Muscle layer of colon (tissue), 2 donors: Measurements from ENCODE around the gene FAF1.

Experiments
- H3K27ac ChIP-seq: one replicate; pipeline ENCODE4 v1.7.0; 2013; ENCODE audit warnings: low read depth, mild to moderate bottlenecking, low read length, moderate library complexity
- H3K27me3 ChIP-seq, 2 donors: one replicate each; pipeline ENCODE4 v1.7.0; 2013; ENCODE audit warnings: low read length in 2 of 2, mild to moderate bottlenecking in 2 of 2; ENCODE audit not compliant: insufficient read depth in 2 of 2, control insufficient read depth in 1 of 2
- H3K36me3 ChIP-seq: one replicate; pipeline ENCODE4 v1.7.0; 2013; ENCODE audit warnings: mild to moderate bottlenecking, low read length; ENCODE audit not compliant: insufficient read depth
- H3K4me1 ChIP-seq: one replicate; pipeline ENCODE4 v1.7.0; 2013; ENCODE audit warnings: mild to moderate bottlenecking, low read length; ENCODE audit not compliant: insufficient read depth
- H3K4me3 ChIP-seq, 2 donors: one replicate each; pipeline ENCODE4 v1.7.0; 2013; ENCODE audit warnings: low read length in 2 of 2, low read depth in 1 of 2, mild to moderate bottlenecking in 1 of 2, moderate library complexity in 1 of 2
- H3K9ac ChIP-seq: one replicate; pipeline ENCODE4 v1.7.0; 2013; ENCODE audit warnings: low read length
- H3K9me3 ChIP-seq: one replicate; pipeline ENCODE4 v1.7.0; 2013; ENCODE audit warnings: mild to moderate bottlenecking, low read length
- donor health status: abdominal sarcoma.
- donor health status: Adenocarcinoma of cecum.

FAF1 gene

DNA sequence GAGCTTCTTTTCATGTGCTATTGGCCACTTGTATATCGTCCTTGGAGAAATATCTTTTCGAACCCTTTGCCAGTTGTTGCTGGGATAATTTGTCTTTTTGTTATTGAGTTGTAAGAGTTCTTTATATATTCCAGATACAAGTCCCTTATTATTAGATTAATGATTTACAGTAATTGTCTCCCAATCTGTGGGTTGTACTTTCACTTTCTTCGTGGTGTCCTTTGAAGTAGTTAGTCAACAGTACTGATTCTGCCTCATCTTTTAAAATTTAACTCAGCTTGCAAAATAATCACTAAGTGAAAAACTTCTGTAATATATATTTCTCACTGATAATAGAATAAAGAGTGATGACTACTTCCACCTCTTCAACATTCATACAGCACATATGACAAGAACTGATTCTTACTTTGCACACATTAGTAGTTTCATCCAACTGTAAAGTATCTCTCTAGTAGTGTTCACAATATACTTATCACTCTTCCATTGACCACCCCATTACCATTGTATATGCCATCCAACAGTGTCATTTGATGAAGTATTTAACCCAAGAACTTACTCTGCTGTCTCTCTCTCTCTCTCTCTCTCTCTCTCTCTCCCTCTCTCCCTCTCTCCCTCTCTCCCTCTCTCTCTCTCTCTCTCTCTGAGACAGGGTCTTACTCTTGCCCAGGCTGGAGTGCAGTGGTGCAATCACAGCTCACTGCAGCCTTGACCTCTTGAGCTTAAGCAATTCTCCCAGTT is 432.6 kb downstream of the FAF1 start:
- no peaks in the 10 kb centered on the region for H3K9me3 ChIP-seq
- peaks cover 4% of the 10 kb centered on the region for H3K36me3 ChIP-seq
- H3K27ac ChIP-seq, result no peak overlapping the region
- no peak overlapping the region for H3K9ac ChIP-seq
- H3K27me3 ChIP-seq, result no peaks in the 10 kb centered on the region
- H3K4me3 ChIP-seq, result no peak overlapping the region
- no peaks in the 10 kb centered on the region for H3K4me1 ChIP-seq

DNA sequence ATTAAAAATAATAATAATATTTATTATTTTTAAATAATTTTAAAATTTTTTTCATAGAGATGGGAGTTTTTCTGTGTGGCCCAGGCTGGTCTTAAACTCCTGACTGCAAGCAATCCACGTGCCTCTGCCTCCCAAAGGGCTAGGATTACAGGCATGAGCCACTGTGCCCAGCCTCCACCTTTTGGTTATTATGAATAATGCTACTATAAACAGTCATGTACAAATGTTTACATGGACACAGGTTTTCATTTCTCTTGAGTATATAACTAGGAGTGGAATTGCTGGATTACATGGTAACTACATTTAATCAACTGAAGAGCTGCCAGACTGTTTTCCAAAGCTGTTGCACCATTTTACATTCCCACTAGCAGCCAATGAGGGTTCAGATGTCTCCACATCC is 433.6 kb downstream of the FAF1 start:
- Histone ChIP-seq H3K27me3 (no peaks in the 10 kb centered on the region), H3K4me1 (no peaks in the 10 kb centered on the region), H3K4me3 (no peak overlapping the region), H3K9ac (no peak overlapping the region), H3K9me3 (no peaks in the 10 kb centered on the region), H3K27ac (no peak overlapping the region), H3K36me3 (peaks cover 9% of the 10 kb centered on the region)

DNA sequence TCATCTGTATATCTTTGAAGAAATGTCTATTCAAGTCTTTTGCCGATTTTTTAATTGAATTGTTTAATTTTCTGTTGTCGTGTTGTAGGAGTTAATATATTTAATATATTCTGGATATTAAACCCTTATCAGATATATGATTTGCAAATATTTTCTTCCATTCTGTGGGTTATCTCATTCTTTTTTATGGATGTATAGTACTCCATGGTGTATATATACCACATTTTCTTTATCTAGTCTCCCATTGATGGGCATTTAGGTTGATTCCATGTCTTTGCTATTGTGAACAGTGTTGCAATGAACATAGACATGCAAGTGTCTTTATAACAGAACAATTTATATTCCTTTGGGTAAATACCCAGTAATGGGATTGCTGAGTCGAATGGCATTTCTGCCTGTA is 436.5 kb downstream of the FAF1 start:
- Histone ChIP-seq H3K4me3 (no peak overlapping the region), H3K27me3 (no peaks in the 10 kb centered on the region), H3K27ac (no peak overlapping the region), H3K36me3 (peaks cover 5% of the 10 kb centered on the region), H3K9me3 (no peaks in the 10 kb centered on the region), H3K9ac (no peak overlapping the region), H3K4me1 (no peaks in the 10 kb centered on the region)

DNA sequence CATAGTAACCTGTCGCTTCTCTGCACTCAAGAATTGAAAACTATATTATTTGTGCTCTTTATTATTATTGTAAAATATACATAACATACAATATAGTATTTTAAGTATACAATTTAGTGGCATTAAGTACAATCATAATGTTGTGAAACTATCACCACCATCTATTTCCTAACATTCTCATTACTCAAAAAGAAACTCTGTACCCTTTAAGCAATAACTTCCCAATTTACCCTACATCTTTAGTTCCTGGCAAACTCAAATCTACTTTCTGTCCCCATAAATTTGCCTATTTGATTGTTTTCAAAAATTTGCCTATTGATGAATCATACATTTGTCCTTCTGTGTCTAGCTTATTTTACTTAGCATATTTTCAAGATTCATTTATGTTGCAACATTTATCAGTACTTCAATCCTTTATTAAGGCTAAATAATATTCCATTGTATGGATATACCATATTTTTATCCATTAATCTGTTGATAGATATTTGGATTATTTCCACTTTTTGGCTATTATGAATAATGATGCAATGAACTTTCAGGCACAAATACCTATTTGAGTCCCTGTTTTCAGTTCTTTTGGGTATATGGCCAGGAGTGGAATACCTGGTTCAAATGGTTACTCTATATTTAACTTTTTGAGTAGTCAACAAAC is 437.2 kb downstream of the FAF1 start:
- Histone ChIP-seq H3K9ac (no peak overlapping the region), H3K9me3 (no peaks in the 10 kb centered on the region), H3K4me1 (no peaks in the 10 kb centered on the region), H3K27ac (no peak overlapping the region), H3K36me3 (peaks cover 5% of the 10 kb centered on the region), H3K27me3 (no peaks in the 10 kb centered on the region), H3K4me3 (no peak overlapping the region)

DNA sequence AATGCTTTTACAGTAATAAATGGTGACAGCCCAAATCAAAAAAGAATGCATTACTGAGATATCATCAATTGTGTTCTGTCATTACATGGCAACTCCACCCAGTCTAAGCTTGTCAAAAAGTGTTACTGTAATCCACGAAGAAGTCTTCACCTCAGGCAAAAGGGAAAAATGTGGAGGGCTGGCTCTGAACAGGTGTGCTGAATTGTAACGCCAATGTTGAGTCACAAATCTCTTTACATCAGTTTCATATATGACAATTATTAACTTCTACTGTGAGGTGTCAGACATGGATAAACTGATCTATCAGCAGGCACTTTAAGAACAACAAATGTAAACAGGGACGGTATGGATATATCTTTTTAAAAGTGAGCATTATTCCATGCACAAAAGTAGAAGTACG is 438.4 kb downstream of the FAF1 start:
- Histone ChIP-seq H3K27me3 (no peaks in the 10 kb centered on the region), H3K36me3 (peaks cover 5% of the 10 kb centered on the region), H3K4me1 (no peaks in the 10 kb centered on the region), H3K9me3 (no peaks in the 10 kb centered on the region), H3K9ac (no peak overlapping the region), H3K27ac (no peak overlapping the region), H3K4me3 (no peak overlapping the region)

DNA sequence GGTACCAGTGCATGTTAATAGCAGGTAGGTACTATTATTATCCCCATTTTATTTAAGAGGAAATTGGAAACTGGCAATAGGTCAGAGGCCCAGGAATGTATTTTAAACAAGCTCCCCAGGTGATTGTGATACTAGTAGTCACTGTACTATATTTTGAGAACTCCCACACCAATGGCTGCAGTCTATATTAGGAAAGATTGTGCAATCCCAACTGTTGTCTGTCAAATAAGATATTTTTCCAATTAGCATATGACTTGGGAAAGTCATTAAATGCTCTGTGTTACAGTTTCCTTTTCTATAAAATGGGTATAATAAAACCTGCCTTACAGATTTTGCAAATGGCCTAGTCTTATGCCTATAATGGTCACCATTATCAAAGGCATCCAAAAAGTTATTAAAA is 442.6 kb downstream of the FAF1 start:
- H3K9me3 ChIP-seq, result peaks cover 4% of the 10 kb centered on the region
- H3K27ac ChIP-seq, result no peak overlapping the region
- no peak overlapping the region for H3K4me3 ChIP-seq
- H3K36me3 ChIP-seq, result peaks cover 5% of the 10 kb centered on the region
- H3K27me3 ChIP-seq, result no peaks in the 10 kb centered on the region
- no peak overlapping the region for H3K9ac ChIP-seq
- H3K4me1 ChIP-seq, result no peaks in the 10 kb centered on the region

DNA sequence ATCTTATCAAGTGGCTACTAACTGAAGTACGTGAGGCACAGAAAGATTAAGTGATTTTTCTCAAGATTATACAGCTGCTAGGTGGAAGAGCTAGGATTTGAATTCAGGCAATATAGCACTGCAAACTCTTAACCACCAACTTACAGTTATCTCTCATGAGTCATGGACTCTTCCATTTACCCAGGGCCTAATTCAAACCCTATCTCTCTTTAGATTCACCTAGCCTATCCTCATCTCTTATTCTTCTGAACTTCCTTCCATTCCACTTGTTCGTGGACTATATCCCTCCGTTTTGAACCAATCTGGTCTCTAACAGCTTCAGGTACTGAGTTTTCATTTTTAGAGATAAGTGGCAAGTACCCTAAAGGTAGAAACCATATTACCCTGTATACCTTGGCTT is 444.0 kb downstream of the FAF1 start:
- Histone ChIP-seq H3K27ac (no peak overlapping the region), H3K4me1 (no peaks in the 10 kb centered on the region), H3K27me3 (no peaks in the 10 kb centered on the region), H3K9ac (no peak overlapping the region), H3K4me3 (no peak overlapping the region), H3K36me3 (no peaks in the 10 kb centered on the region), H3K9me3 (peaks cover 4% of the 10 kb centered on the region)

DNA sequence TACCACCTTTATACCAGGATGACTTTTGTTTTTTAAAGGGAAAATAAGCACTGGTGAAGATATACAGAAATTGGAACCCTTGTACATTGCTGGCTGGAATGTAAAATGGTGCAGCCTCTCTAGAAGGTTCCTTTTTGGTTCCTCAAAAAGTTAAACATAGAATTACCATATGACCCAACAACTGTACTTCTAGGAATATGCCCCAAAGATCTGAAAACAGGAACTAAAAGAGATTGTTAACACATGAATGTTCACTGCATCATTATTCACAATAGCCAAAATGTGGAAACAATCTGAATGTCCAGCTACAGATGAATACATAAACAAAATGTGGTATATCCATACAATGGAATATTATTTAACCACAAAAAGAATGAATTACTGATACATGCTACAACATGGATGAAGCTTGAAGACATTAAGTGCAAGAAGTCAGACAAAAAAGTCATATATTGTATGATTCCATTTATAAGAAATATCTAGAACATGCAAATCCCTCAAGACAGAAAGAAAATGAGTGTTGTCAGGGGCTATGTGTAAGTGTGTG is 452.0 kb downstream of the FAF1 start:
- Histone ChIP-seq H3K4me1 (no peaks in the 10 kb centered on the region), H3K4me3 (no peak overlapping the region), H3K27ac (no peak overlapping the region), H3K9me3 (peaks cover 14% of the 10 kb centered on the region), H3K27me3 (no peaks in the 10 kb centered on the region), H3K9ac (no peak overlapping the region), H3K36me3 (no peaks in the 10 kb centered on the region)

DNA sequence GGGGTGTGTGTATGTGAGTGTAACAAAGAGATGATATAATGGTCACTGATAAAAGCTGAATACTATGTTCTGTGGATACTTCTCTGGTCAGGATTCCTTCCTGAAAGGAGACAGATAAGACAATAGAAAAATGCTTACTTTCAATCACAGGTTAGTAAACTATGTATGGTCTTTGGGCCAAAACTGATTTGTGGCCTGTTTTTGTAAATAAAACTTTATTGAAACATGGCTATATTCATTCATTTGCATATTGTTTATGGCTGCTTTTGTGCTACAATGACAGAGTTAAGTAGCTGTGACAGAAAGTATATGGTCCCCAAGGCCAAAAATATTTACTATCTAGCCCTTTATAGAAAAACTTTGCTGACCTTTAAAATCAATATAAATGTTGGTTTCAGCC is 454.6 kb downstream of the FAF1 start:
- Histone ChIP-seq H3K27me3 (no peaks in the 10 kb centered on the region), H3K4me3 (no peak overlapping the region), H3K36me3 (no peaks in the 10 kb centered on the region), H3K9ac (no peak overlapping the region), H3K27ac (no peak overlapping the region), H3K4me1 (no peaks in the 10 kb centered on the region), H3K9me3 (peaks cover 10% of the 10 kb centered on the region)

DNA sequence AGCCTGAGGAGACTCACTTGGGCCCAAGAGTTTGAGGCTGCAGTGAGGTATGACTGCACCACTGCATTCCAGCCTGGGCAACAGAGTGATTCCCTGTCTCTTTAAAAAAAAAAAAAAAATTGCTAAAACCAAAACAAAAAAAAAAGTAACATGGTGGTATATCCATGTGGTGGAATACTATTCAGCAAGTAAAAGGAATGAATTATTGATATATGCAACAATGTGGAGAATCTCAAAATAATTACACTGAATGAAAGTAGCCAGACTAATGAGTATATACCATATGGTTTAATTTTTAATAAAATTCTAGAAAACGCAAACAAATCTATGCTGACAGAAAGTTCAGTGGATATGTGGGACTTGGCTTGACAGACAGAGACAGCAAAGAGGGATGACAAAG is 456.6 kb downstream of the FAF1 start:
- Histone ChIP-seq H3K27ac (no peak overlapping the region), H3K4me3 (no peak overlapping the region), H3K9me3 (peaks cover 10% of the 10 kb centered on the region), H3K4me1 (no peaks in the 10 kb centered on the region), H3K36me3 (no peaks in the 10 kb centered on the region), H3K9ac (no peak overlapping the region), H3K27me3 (no peaks in the 10 kb centered on the region)

DNA sequence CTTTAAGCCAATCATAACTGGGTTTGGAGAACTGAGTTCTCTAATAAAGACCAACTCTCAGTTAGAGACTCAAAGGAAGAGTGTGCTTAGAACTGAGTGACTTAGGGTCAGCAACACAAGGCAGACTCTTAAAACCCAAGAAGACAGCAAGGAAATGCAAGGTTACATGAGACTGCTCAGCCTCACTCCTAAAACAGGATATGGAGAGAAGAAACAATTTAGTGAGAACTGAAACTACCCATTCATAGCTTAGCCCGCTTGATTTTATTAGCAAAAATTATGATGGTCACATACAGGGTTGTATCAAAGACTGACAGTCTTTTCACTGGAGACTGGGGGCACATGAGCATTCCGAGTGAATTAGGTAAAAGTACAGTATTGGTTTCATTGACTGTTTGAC is 457.9 kb downstream of the FAF1 start:
- Histone ChIP-seq H3K27me3 (no peaks in the 10 kb centered on the region), H3K4me3 (no peak overlapping the region), H3K9ac (no peak overlapping the region), H3K9me3 (peaks cover 10% of the 10 kb centered on the region), H3K36me3 (no peaks in the 10 kb centered on the region), H3K27ac (no peak overlapping the region), H3K4me1 (no peaks in the 10 kb centered on the region)

DNA sequence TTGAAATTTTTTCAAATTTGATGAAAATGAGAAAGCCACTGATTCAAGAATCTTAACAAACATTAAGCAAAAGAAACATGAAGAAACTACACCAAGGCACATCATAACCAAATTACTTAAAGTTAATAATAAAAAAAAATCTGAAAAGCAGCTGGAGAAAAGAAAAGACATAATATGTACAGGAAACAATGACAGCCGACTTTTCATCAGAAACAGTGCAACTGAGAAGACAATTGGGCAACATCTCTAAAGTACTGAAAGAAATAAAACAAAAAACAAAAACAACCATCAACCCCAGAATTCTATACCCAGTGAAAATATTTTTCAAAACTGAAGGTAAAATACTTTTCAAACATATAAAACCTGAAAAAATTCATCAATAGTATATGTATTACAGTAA is 463.1 kb downstream of the FAF1 start:
- no peaks in the 10 kb centered on the region for H3K4me1 ChIP-seq
- H3K9ac ChIP-seq, result no peak overlapping the region
- no peaks in the 10 kb centered on the region for H3K9me3 ChIP-seq
- no peaks in the 10 kb centered on the region for H3K27me3 ChIP-seq
- no peaks in the 10 kb centered on the region for H3K36me3 ChIP-seq
- H3K4me3 ChIP-seq, result no peak overlapping the region
- no peak overlapping the region for H3K27ac ChIP-seq
